ENCODE data around the gene CFAP61.

The CFAP61 gene

GRCh38 chr20:20202768-20203167 is 150.4 kb downstream of the CFAP61 start:
- no peak overlapping the region for H3K4me3 ChIP-seq (ENCODE audit: insufficient read depth in 1 of 2, low read depth in 1 of 2, low read length in 2 of 2)
- H3K36me3 ChIP-seq (ENCODE audit: control insufficient read depth in 1 of 2, insufficient read depth in 2 of 2, low read depth in 1 of 2, low read length in 2 of 2) = no peaks in the 10 kb centered on the region
- H3K27me3 ChIP-seq (ENCODE audit: control insufficient read depth in 1 of 2, insufficient read depth in 1 of 2, low read length in 2 of 2) = peaks cover 3 to 24% of the 10 kb centered on the region in 2 experiments
- H3K27ac ChIP-seq (ENCODE audit: low read length, poor library complexity, severe bottlenecking) = no peak overlapping the region
- no peak overlapping the region for H3K14ac ChIP-seq (ENCODE audit: low read length in 2 of 2)
- no peak overlapping the region for H3K23ac ChIP-seq (ENCODE audit: low read length in 2 of 2)
- no peak overlapping the region for H3K9ac ChIP-seq (ENCODE audit: low read length)
- DNase-seq = no peak
- H3K79me1 ChIP-seq (replicated peaks; ENCODE audit: low read length, poor library complexity, severe bottlenecking) = no peaks in the 10 kb centered on the region
- no peak overlapping the region for H3K4me2 ChIP-seq (ENCODE audit: low read length, poor library complexity, severe bottlenecking)
- H2BK15ac ChIP-seq (ENCODE audit: low read depth, poor library complexity, severe bottlenecking) = no peak overlapping the region
- no peak overlapping the region for H2AFZ ChIP-seq (ENCODE audit: low read depth, low read length)
- H4K8ac ChIP-seq (ENCODE audit: low read length) = no peak overlapping the region
- H2BK5ac ChIP-seq (ENCODE audit: low read depth, low read length, poor library complexity, severe bottlenecking) = no peak overlapping the region
- no peaks in the 10 kb centered on the region for H3K4me1 ChIP-seq (ENCODE audit: control insufficient read depth, insufficient read depth, low read depth, low read length)
- H2AK5ac ChIP-seq (ENCODE audit: low read length, severe bottlenecking) = no peak overlapping the region
- 75% methylated on average over 8 of the region's 8 CpGs for whole genome bisulfite sequencing
- H2BK120ac ChIP-seq (ENCODE audit: low read depth, low read length) = no peak overlapping the region
- no peak overlapping the region for H3K4ac ChIP-seq (ENCODE audit: low read depth in 1 of 2, low read length in 2 of 2)
- H3K18ac ChIP-seq (ENCODE audit: low read depth in 1 of 2, low read length in 2 of 2) = no peak overlapping the region
- no peak overlapping the region for H2BK12ac ChIP-seq (ENCODE audit: low read length in 2 of 2)
- H4K91ac ChIP-seq (ENCODE audit: low read length) = no peak overlapping the region
- no peaks in the 10 kb centered on the region for H3K9me3 ChIP-seq (ENCODE audit: control insufficient read depth, low read length)

- Histone ChIP-seq H3K14ac (ENCODE audit: low read length in 2 of 2) (no peak overlapping the region), H3K9me3 (ENCODE audit: control insufficient read depth, low read length) (no peaks in the 10 kb centered on the region), H3K4me2 (ENCODE audit: low read length, poor library complexity, severe bottlenecking) (no peak overlapping the region), H3K4ac (ENCODE audit: low read depth in 1 of 2, low read length in 2 of 2) (no peak overlapping the region), H2BK5ac (ENCODE audit: low read depth, low read length, poor library complexity, severe bottlenecking) (no peak overlapping the region), H3K79me1 (replicated peaks; ENCODE audit: low read length, poor library complexity, severe bottlenecking) (no peaks in the 10 kb centered on the region), H2AK5ac (ENCODE audit: low read length, severe bottlenecking) (no peak overlapping the region), H2BK120ac (ENCODE audit: low read depth, low read length) (no peak overlapping the region), H2AFZ (ENCODE audit: low read depth, low read length) (no peak overlapping the region), H2BK15ac (ENCODE audit: low read depth, poor library complexity, severe bottlenecking) (no peak overlapping the region), H3K4me1 (ENCODE audit: control insufficient read depth, insufficient read depth, low read depth, low read length) (no peaks in the 10 kb centered on the region), H3K27ac (ENCODE audit: low read length, poor library complexity, severe bottlenecking) (no peak overlapping the region), H3K36me3 (ENCODE audit: control insufficient read depth in 1 of 2, insufficient read depth in 2 of 2, low read depth in 1 of 2, low read length in 2 of 2) (no peaks in the 10 kb centered on the region), H4K91ac (ENCODE audit: low read length) (no peak overlapping the region), H4K8ac (ENCODE audit: low read length) (no peak overlapping the region), H3K18ac (ENCODE audit: low read depth in 1 of 2, low read length in 2 of 2) (no peak overlapping the region), H3K27me3 (ENCODE audit: control insufficient read depth in 1 of 2, insufficient read depth in 1 of 2, low read length in 2 of 2) (peaks cover 6 to 28% of the 10 kb centered on the region in 2 experiments), H2BK12ac (ENCODE audit: low read length in 2 of 2) (no peak overlapping the region), H3K9ac (ENCODE audit: low read length) (no peak overlapping the region), H3K4me3 (ENCODE audit: insufficient read depth in 1 of 2, low read depth in 1 of 2, low read length in 2 of 2) (no peak overlapping the region), H3K23ac (ENCODE audit: low read length in 2 of 2) (no peak overlapping the region)
- DNase-seq = no peak
- 50% methylated on average over 1 of the region's 2 CpGs for WGBS
Measured at GRCh38 chr20:20203784-20204183, 151.5 kb downstream of the CFAP61 start.

GRCh38 chr20:20204256-20204655 is 151.9 kb downstream of the CFAP61 start:
- Histone ChIP-seq H3K27ac (ENCODE audit: low read length, poor library complexity, severe bottlenecking) (no peak overlapping the region), H3K14ac (ENCODE audit: low read length in 2 of 2) (no peak overlapping the region), H2BK15ac (ENCODE audit: low read depth, poor library complexity, severe bottlenecking) (no peak overlapping the region), H3K27me3 (ENCODE audit: control insufficient read depth in 1 of 2, insufficient read depth in 1 of 2, low read length in 2 of 2) (peaks cover 6 to 30% of the 10 kb centered on the region in 2 experiments), H2AFZ (ENCODE audit: low read depth, low read length) (no peak overlapping the region), H3K4ac (ENCODE audit: low read depth in 1 of 2, low read length in 2 of 2) (no peak overlapping the region), H3K4me3 (ENCODE audit: insufficient read depth in 1 of 2, low read depth in 1 of 2, low read length in 2 of 2) (no peak overlapping the region), H2BK120ac (ENCODE audit: low read depth, low read length) (no peak overlapping the region), H3K4me2 (ENCODE audit: low read length, poor library complexity, severe bottlenecking) (no peak overlapping the region), H2BK12ac (ENCODE audit: low read length in 2 of 2) (no peak overlapping the region), H4K91ac (ENCODE audit: low read length) (no peak overlapping the region), H2BK5ac (ENCODE audit: low read depth, low read length, poor library complexity, severe bottlenecking) (no peak overlapping the region), H3K36me3 (ENCODE audit: control insufficient read depth in 1 of 2, insufficient read depth in 2 of 2, low read depth in 1 of 2, low read length in 2 of 2) (no peaks in the 10 kb centered on the region), H3K9ac (ENCODE audit: low read length) (no peak overlapping the region), H3K79me1 (replicated peaks; ENCODE audit: low read length, poor library complexity, severe bottlenecking) (no peaks in the 10 kb centered on the region), H3K23ac (ENCODE audit: low read length in 2 of 2) (no peak overlapping the region), H3K9me3 (ENCODE audit: control insufficient read depth, low read length) (no peaks in the 10 kb centered on the region), H3K4me1 (ENCODE audit: control insufficient read depth, insufficient read depth, low read depth, low read length) (no peaks in the 10 kb centered on the region), H2AK5ac (ENCODE audit: low read length, severe bottlenecking) (no peak overlapping the region), H3K18ac (ENCODE audit: low read depth in 1 of 2, low read length in 2 of 2) (no peak overlapping the region), H4K8ac (ENCODE audit: low read length) (no peak overlapping the region)
- no peak for DNase-seq
- WGBS = 69% methylated on average over 1 of the region's 2 CpGs

GRCh38 chr20:20205141-20205861 is 153.0 kb downstream of the CFAP61 start:
- no peak for DNase-seq
- Histone ChIP-seq H2BK5ac (ENCODE audit: low read depth, low read length, poor library complexity, severe bottlenecking) (no peak overlapping the region), H3K4me3 (ENCODE audit: insufficient read depth in 1 of 2, low read depth in 1 of 2, low read length in 2 of 2) (no peak overlapping the region), H3K9ac (ENCODE audit: low read length) (no peak overlapping the region), H3K4ac (ENCODE audit: low read depth in 1 of 2, low read length in 2 of 2) (no peak overlapping the region), H3K14ac (ENCODE audit: low read length in 2 of 2) (no peak overlapping the region), H4K8ac (ENCODE audit: low read length) (no peak overlapping the region), H2BK120ac (ENCODE audit: low read depth, low read length) (no peak overlapping the region), H3K4me1 (ENCODE audit: control insufficient read depth, insufficient read depth, low read depth, low read length) (no peaks in the 10 kb centered on the region), H3K36me3 (ENCODE audit: control insufficient read depth in 1 of 2, insufficient read depth in 2 of 2, low read depth in 1 of 2, low read length in 2 of 2) (no peaks in the 10 kb centered on the region), H3K9me3 (ENCODE audit: control insufficient read depth, low read length) (no peaks in the 10 kb centered on the region), H3K4me2 (ENCODE audit: low read length, poor library complexity, severe bottlenecking) (no peak overlapping the region), H2AFZ (ENCODE audit: low read depth, low read length) (no peak overlapping the region), H4K91ac (ENCODE audit: low read length) (no peak overlapping the region), H2AK5ac (ENCODE audit: low read length, severe bottlenecking) (no peak overlapping the region), H2BK12ac (ENCODE audit: low read length in 2 of 2) (no peak overlapping the region), H2BK15ac (ENCODE audit: low read depth, poor library complexity, severe bottlenecking) (no peak overlapping the region), H3K27me3 (ENCODE audit: control insufficient read depth in 1 of 2, insufficient read depth in 1 of 2, low read length in 2 of 2) (peaks cover 6 to 20% of the 10 kb centered on the region in 2 experiments), H3K18ac (ENCODE audit: low read depth in 1 of 2, low read length in 2 of 2) (no peak overlapping the region), H3K27ac (ENCODE audit: low read length, poor library complexity, severe bottlenecking) (no peak overlapping the region), H3K23ac (ENCODE audit: low read length in 2 of 2) (no peak overlapping the region), H3K79me1 (replicated peaks; ENCODE audit: low read length, poor library complexity, severe bottlenecking) (no peaks in the 10 kb centered on the region)
- WGBS = 51% methylated on average over 2 of the region's 2 CpGs
